ENCODE results near the gene TMPRSS11A.

The TMPRSS11A gene

DNA sequence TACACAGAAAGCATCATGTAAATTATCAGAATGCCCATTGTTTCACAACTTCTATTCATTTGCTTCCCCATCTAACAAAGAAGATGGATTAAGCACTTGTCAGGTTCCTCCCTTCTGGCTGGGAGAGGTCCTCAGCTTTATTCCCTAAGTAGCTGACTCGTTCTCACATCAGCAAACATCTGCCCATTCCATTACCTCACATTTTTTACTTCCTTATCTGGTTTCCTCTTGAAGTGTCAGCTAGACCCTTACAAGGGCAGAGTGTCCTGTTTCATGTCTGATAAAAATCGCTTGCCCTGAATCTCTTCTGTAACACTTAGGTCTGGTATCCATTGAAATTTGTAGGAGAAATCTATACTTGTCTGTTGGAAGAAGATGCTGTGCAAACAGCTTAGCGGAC lies 34.7 kb downstream of the TMPRSS11A start:
- peak; percentile 7 for DNase-seq (ENCODE audit: low read depth)
- TF ChIP-seq CTCF (IDR thresholded peaks at IDR 0.05; ENCODE audit: low read depth, low read length) (no peak), MYC (IDR thresholded peaks at IDR 0.05; ENCODE audit: low read depth, low read length) (no peak), MAX (IDR thresholded peaks at IDR 0.05; ENCODE audit: low read depth, low read length) (no peak), POLR2A (IDR thresholded peaks at IDR 0.05; ENCODE audit: extremely low read depth, insufficient read length) (no peak)
- no peak overlapping the region for H3K4me3 ChIP-seq (ENCODE audit: low read depth, low read length)

DNA sequence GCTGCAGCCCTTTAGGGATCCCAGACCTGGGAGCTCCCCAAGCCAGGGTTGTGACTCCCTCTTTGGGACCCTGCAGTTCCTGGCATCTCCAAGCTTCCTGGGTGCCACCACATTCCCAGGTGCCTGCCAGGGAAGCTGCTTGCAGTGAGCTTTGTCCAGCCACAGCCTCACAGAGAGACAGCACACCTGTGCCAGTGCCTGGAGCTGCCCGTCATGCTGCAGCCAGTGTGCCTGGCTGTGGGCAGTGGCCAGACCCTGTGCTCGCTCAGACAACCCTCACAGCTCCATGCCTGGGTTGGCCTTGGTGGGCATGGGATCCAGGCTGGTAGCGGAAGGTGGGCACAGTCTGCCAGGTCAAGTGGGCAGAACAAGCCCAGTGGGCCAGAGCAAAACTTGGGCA lies 36.0 kb downstream of the TMPRSS11A start:
- no peak overlapping the region for H3K4me3 ChIP-seq (ENCODE audit: low read depth, low read length)
- TF ChIP-seq MAX (IDR thresholded peaks at IDR 0.05; ENCODE audit: low read depth, low read length) (no peak), CTCF (IDR thresholded peaks at IDR 0.05; ENCODE audit: low read depth, low read length) (no peak), MYC (IDR thresholded peaks at IDR 0.05; ENCODE audit: low read depth, low read length) (no peak), POLR2A (IDR thresholded peaks at IDR 0.05; ENCODE audit: extremely low read depth, insufficient read length) (no peak)
- DNase-seq (ENCODE audit: low read depth), result no peak

- TF ChIP-seq MAX (IDR thresholded peaks at IDR 0.05; ENCODE audit: low read depth, low read length) (no peak), MYC (IDR thresholded peaks at IDR 0.05; ENCODE audit: low read depth, low read length) (no peak), CTCF (IDR thresholded peaks at IDR 0.05; ENCODE audit: low read depth, low read length) (no peak), POLR2A (IDR thresholded peaks at IDR 0.05; ENCODE audit: extremely low read depth, insufficient read length) (no peak)
- DNase-seq (ENCODE audit: low read depth), result no peak
Observed at GRCh38 chr4:67926485-67926884, 36.8 kb downstream of the TMPRSS11A start.

GRCh38 chr4:67922697-67923096 lies 40.6 kb downstream of the TMPRSS11A start:
- TF ChIP-seq MYC (IDR thresholded peaks at IDR 0.05; ENCODE audit: low read depth, low read length) (no peak), MAX (IDR thresholded peaks at IDR 0.05; ENCODE audit: low read depth, low read length) (no peak), CTCF (IDR thresholded peaks at IDR 0.05; ENCODE audit: low read depth, low read length) (no peak), POLR2A (IDR thresholded peaks at IDR 0.05; ENCODE audit: extremely low read depth, insufficient read length) (no peak)
- no peak for DNase-seq (ENCODE audit: low read depth)
- H3K4me3 ChIP-seq (ENCODE audit: low read depth, low read length), result no peak overlapping the region

More at GRCh38 chr4:67926485-67926884, 36.8 kb downstream of the TMPRSS11A start:
- no peak overlapping the region for H3K4me3 ChIP-seq (ENCODE audit: low read depth, low read length)

DNA sequence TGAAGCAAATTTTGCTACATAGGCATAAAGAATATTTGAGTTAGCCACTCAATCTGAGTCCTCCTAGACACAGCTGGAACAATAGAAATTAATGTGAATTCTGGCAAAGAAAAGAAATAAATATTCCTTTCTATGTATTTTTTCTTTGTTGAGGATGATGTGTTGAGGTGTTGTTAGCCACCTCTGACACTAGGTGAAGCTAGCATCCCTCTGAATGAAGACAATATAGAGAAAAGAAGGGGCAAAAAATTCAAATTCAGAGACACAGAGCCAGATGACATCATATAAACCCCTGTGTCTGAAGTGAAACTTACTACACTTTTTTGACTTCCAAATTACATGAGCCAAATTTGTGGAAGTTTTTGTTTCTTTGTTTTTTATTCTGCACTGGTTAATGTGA lies 44.9 kb downstream of the TMPRSS11A start:
- no peak for TF ChIP-seq POLR2A (IDR thresholded peaks at IDR 0.05; ENCODE audit: extremely low read depth, insufficient read length)
- TF ChIP-seq CTCF (IDR thresholded peaks at IDR 0.05; ENCODE audit: low read depth, low read length), result peak; percentile 4
- DNase-seq (ENCODE audit: low read depth), result no peak

DNA sequence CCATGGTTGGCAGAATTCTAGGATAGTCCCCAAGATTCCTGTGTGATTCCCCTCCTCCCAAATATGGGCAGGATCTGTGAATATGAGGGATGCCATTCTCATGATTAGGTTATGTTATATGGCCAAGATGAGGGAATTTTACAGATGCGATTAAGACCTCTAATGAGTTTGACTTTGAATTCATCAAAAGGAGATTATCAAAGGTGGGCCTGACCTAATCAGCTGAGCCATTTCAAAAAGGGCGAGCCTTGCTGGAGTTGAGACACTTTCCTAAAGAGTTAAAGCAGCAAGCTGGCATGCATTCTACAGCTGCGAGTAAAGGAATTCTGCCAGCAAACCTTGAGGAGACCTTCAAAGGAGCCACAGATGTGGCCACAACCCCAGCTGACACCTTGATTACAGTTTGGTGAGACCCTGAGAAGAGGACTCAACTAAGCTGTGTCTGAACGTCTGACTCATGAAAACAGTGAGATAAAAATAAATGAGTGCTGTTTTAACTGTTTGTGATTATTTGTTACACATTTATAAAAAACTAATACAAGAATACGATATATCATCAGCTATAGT lies 47.8 kb downstream of the TMPRSS11A start:
- no peak overlapping the region for H3K4me3 ChIP-seq (ENCODE audit: low read depth, low read length)
- TF ChIP-seq CTCF (IDR thresholded peaks at IDR 0.05; ENCODE audit: low read depth, low read length) (no peak), MYC (IDR thresholded peaks at IDR 0.05; ENCODE audit: low read depth, low read length) (no peak), POLR2A (IDR thresholded peaks at IDR 0.05; ENCODE audit: extremely low read depth, insufficient read length) (no peak), MAX (IDR thresholded peaks at IDR 0.05; ENCODE audit: low read depth, low read length) (no peak)
- no peak for DNase-seq (ENCODE audit: low read depth)

More for the DNA sequence above, 44.9 kb downstream of the TMPRSS11A start:
- H3K4me3 ChIP-seq (ENCODE audit: low read depth, low read length), result no peak overlapping the region
